Fibroblast of lung (primary cell): ENCODE results near the gene MFAP4.

Source experiments
- EZH2 ChIP-seq: IDR thresholded peaks from 2 replicates; pipeline ENCODE4 v1.5.1; 2012; ENCODE audit warnings: low read length, control low read depth, mild to moderate bottlenecking; ENCODE audit errors: missing control alignments
- TF ChIP-seq, protein P1 (sequence below), 2 donors: IDR thresholded peaks in 1 of 2; conservative IDR thresholded peaks in 1 of 2; 1 replicate in 1 of 2; 2 replicates in 1 of 2; pipeline ENCODE4 v1.5.1; 2011 to 2012; ENCODE audit warnings: low read length in 2 of 2, control low read depth in 1 of 2, inconsistent platforms in 1 of 2, low read depth in 1 of 2, mild to moderate bottlenecking in 1 of 2

DNA sequence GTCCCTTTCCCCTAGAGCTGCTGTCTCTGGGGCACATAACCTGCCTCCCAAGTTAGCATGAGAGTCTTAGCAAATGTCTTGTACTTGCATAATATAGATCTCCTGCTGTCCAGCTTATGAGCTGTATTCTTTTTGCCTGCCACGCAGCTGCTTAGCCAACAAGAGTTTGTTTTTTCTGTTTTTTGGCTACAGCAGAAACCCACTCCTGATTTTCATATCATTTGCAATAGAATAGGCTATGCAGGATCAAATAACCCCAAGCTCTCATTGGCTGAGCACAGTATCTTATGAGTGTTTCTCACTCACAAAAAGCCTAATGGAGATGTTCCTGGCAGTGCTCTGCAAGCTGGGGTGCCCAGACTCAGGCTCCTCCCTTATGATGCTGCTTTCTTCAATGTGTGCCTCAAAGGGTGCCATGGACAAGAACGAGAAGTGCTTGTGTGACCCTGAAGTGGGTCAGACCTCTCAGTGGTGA, 47.6 kb downstream of the MFAP4 start:
- no peak for TF ChIP-seq EZH2
- TF ChIP-seq, protein P1, sequence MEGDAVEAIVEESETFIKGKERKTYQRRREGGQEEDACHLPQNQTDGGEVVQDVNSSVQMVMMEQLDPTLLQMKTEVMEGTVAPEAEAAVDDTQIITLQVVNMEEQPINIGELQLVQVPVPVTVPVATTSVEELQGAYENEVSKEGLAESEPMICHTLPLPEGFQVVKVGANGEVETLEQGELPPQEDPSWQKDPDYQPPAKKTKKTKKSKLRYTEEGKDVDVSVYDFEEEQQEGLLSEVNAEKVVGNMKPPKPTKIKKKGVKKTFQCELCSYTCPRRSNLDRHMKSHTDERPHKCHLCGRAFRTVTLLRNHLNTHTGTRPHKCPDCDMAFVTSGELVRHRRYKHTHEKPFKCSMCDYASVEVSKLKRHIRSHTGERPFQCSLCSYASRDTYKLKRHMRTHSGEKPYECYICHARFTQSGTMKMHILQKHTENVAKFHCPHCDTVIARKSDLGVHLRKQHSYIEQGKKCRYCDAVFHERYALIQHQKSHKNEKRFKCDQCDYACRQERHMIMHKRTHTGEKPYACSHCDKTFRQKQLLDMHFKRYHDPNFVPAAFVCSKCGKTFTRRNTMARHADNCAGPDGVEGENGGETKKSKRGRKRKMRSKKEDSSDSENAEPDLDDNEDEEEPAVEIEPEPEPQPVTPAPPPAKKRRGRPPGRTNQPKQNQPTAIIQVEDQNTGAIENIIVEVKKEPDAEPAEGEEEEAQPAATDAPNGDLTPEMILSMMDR (conservative IDR thresholded peaks at IDR 0.05 in 1 of 2, IDR thresholded peaks at IDR 0.05 in 1 of 2; ENCODE audit: low read depth in 1 of 2, low read length in 2 of 2) = no peak
